Erythroblast (primary cell): ENCODE measurements around the gene GLIPR1.

ENCODE experiments used
- GATA1 ChIP-seq: IDR thresholded peaks from 2 replicates; pipeline ENCODE4 v1.6.1; 2011; ENCODE audit warnings: low read depth, mild to moderate bottlenecking, control low read depth, low read length, moderate library complexity
- POLR2A ChIP-seq: IDR thresholded peaks from 2 replicates; pipeline ENCODE4 v1.6.1; 2011; ENCODE audit warnings: mild to moderate bottlenecking, low read length

GRCh38 chr12:75460204-75460603 is 20.4 kb upstream of the GLIPR1 start:
- no peak for TF ChIP-seq POLR2A
- no peak for TF ChIP-seq GATA1
